ENCODE measurements around the gene TTLL5. TPM values are rescaled to one million over a fixed set of nuclear protein-coding genes. Genes with fewer than 3 reads are reported as not detected.

TTLL5 gene
- total and polyA plus RNA-seq, 9 of the 15 experiments (the other 6 are each of a cell fraction or from before 2014, with no cell fraction given), result 4.1 to 18.9 (median 12.6) TPM

GRCh38 chr14:75982266-75983018 lies 321.4 kb downstream of the TTLL5 start (continued):
- TF ChIP-seq MXD1 (CRISPR knock-in tag; IDR thresholded peaks at IDR 0.05; ENCODE audit: borderline replicate concordance, poor library complexity, severe bottlenecking), result no peak
- no peak for TF ChIP-seq BDP1 (IDR thresholded peaks at IDR 0.05; ENCODE audit: insufficient read depth, insufficient read length)
- TF ChIP-seq SP2 (IDR thresholded peaks at IDR 0.05; ENCODE audit: extremely low read depth, low read depth, low read length, poor library complexity, severe bottlenecking), result no peak
- TF ChIP-seq CTCF (IDR thresholded peaks at IDR 0.05 in 2 of 3, conservative IDR thresholded peaks at IDR 0.05 in 1 of 3; ENCODE audit: insufficient read depth in 2 of 3, low read depth in 1 of 3, low read length in 3 of 3), result peak; percentile 40 to 73 (median 68); a peak in 5 of 6 replicates
- no peak for TF ChIP-seq SREBF2 (CRISPR knock-in tag; IDR thresholded peaks at IDR 0.05)
- no peak for TF ChIP-seq ETV6 (IDR thresholded peaks at IDR 0.05; ENCODE audit: borderline replicate concordance in 1 of 2, low read depth in 2 of 2, low read length in 1 of 2)
- TF ChIP-seq ETV6 (CRISPR knock-in tag; IDR thresholded peaks at IDR 0.05; ENCODE audit: borderline replicate concordance), result no peak
- no peak for TF ChIP-seq ILF3 (IDR thresholded peaks at IDR 0.05; ENCODE audit: borderline replicate concordance)
- TF ChIP-seq IRF1 (CRISPR knock-in tag; IDR thresholded peaks at IDR 0.05; ENCODE audit: borderline replicate concordance), result no peak
- no peak for TF ChIP-seq CEBPB (tag; IDR thresholded peaks at IDR 0.05)
- TF ChIP-seq POLR2AphosphoS5 (IDR thresholded peaks at IDR 0.05; ENCODE audit: control insufficient read depth, insufficient read depth, low read depth, low read length), result no peak
- no peak for TF ChIP-seq TAF9B (IDR thresholded peaks at IDR 0.05; ENCODE audit: partially characterized antibody)
- TF ChIP-seq MBD1 (CRISPR knock-in tag; IDR thresholded peaks at IDR 0.05), result no peak
- no peak for TF ChIP-seq CCNT2 (IDR thresholded peaks at IDR 0.05; ENCODE audit: borderline replicate concordance, extremely low read depth, insufficient read length, low read depth, low read length)
- TF ChIP-seq POU5F1 (IDR thresholded peaks at IDR 0.05; ENCODE audit: borderline replicate concordance, low read depth, low read length, partially characterized antibody), result no peak
- TF ChIP-seq STAG1 (CRISPR knock-in tag; IDR thresholded peaks at IDR 0.05; ENCODE audit: borderline replicate concordance), result peak; percentile 29; the same call in 1 of the 2 replicates
- TF ChIP-seq ZBTB9 (CRISPR knock-in tag; IDR thresholded peaks at IDR 0.05), result no peak
- no peak for TF ChIP-seq NCOR1 (IDR thresholded peaks at IDR 0.05)
